ENCODE results near the gene CRB1. TPM values are rescaled to one million over a fixed set of nuclear protein-coding genes. Genes with fewer than 3 reads are reported as not detected.

CRB1 gene
- total RNA-seq, 1 experiment from 2014 or later: not detected

DNA sequence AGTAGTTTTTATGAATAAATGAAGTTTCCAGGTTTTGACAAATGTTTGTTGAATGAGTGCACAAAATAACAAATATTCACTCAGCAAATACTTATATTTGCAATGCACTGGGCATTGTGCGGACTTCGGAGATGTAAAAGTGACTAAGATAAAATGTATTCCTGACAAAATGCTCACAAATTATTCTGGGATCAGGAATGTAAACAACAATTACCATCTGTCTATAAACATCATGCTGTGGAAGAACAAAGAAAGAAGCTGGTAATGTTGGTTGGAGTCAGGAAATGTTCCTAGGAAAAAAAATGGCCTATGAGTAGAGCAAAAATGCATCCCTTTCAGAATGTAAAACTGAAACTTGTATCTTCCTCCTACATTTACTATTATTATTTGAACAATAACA, 68.5 kb downstream of the CRB1 start:
- Histone ChIP-seq H3K79me2 (ENCODE audit: low read length) (no peaks in the 10 kb centered on the region), H3K4me2 (ENCODE audit: low read depth, low read length, poor library complexity, severe bottlenecking) (no peak overlapping the region), H3K27ac (ENCODE audit: low read length) (no peak overlapping the region), H3K9ac (ENCODE audit: low read length) (no peak overlapping the region), H3K4me1 (ENCODE audit: low read length) (no peaks in the 10 kb centered on the region), H2AFZ (ENCODE audit: low read length) (no peak overlapping the region), H3K9me3 (ENCODE audit: low read length) (no peaks in the 10 kb centered on the region), H3K4me3 (ENCODE audit: low read length) (no peak overlapping the region), H3K27me3 (ENCODE audit: low read length) (no peaks in the 10 kb centered on the region), H3K36me3 (ENCODE audit: insufficient read depth, low read length) (no peaks in the 10 kb centered on the region), H3K9me2 (replicated peaks; ENCODE audit: insufficient read depth, low read length) (no peaks in the 10 kb centered on the region), H4K20me1 (ENCODE audit: insufficient read depth, low read depth, low read length) (no peaks in the 10 kb centered on the region)
- DNase-seq: no peak

DNA sequence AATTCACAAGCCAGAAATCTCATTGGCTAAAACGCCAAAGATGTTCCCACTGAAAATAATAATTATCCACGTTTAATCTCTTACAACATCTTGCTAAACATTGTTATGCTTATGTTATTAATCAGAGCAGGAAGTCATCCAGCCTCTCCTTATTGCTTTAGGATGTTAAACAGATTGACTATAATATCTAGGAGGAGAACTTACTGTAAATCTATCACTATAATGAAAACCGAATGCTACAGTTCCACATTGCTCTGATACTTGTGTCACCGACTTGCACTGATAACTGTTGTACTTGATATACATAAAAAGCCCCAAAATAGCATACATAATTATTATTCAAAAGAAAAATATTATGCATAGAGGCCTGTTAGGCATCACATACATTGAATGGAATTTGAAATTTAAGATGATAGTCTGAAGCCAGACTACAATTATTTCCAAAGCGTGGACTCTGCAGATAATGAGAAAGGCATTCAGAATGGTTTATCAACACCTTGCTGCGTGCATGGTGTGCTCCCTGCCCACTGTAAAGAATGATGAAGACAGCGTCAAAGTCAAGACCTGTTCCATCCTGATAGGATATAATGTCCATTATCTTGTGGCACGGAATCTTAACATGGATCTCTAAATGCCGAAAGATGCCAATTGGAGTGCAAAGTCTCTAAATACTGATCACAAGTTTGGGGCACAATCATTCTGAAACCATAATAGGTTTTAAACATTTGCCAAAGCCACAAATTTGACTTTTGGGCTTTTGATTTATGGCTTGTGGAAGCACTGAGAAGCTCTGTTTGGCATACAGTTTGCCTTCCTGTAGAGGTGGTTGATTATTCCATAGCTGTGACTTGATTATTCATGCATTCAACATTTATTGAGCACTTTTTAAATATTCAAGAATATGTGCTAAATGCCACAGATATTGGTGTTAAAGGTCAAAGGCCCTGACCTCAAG, 71.3 kb downstream of the CRB1 start:
- Histone ChIP-seq H3K27me3 (ENCODE audit: low read length) (no peaks in the 10 kb centered on the region), H2AFZ (ENCODE audit: low read length) (no peak overlapping the region), H3K36me3 (ENCODE audit: insufficient read depth, low read length) (no peaks in the 10 kb centered on the region), H3K4me2 (ENCODE audit: low read depth, low read length, poor library complexity, severe bottlenecking) (no peak overlapping the region), H3K4me1 (ENCODE audit: low read length) (no peaks in the 10 kb centered on the region), H3K9me3 (ENCODE audit: low read length) (no peaks in the 10 kb centered on the region), H3K27ac (ENCODE audit: low read length) (no peak overlapping the region), H3K79me2 (ENCODE audit: low read length) (no peaks in the 10 kb centered on the region), H3K9ac (ENCODE audit: low read length) (no peak overlapping the region), H3K4me3 (ENCODE audit: low read length) (no peak overlapping the region), H3K9me2 (replicated peaks; ENCODE audit: insufficient read depth, low read length) (no peaks in the 10 kb centered on the region), H4K20me1 (ENCODE audit: insufficient read depth, low read depth, low read length) (no peaks in the 10 kb centered on the region)
- no peak for DNase-seq

DNA sequence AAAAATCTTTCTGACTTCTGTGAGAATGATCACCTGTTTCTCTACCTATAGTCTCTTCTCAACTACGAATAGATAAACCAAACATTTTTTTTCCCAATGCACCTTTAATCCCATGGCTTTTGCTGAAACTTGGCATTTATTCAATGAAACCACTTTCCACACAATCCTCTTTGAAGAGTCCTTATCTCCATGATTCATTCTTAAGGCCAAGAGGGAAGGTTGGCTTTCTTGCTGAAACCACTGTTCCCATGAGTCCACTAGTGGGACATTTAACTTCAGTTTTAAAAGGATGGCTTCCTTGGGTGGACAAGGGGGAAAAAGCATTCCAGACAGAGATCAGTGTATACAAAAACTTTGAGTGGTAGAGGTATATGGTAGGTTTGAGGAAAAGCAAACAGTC, 73.6 kb downstream of the CRB1 start:
- Histone ChIP-seq H2AFZ (ENCODE audit: low read length) (no peak overlapping the region), H3K27ac (ENCODE audit: low read length) (no peak overlapping the region), H3K79me2 (ENCODE audit: low read length) (no peaks in the 10 kb centered on the region), H3K9ac (ENCODE audit: low read length) (no peak overlapping the region), H3K27me3 (ENCODE audit: low read length) (no peaks in the 10 kb centered on the region), H3K36me3 (ENCODE audit: insufficient read depth, low read length) (no peaks in the 10 kb centered on the region), H3K9me2 (replicated peaks; ENCODE audit: insufficient read depth, low read length) (no peaks in the 10 kb centered on the region), H4K20me1 (ENCODE audit: insufficient read depth, low read depth, low read length) (no peaks in the 10 kb centered on the region), H3K4me1 (ENCODE audit: low read length) (no peaks in the 10 kb centered on the region), H3K4me3 (ENCODE audit: low read length) (no peak overlapping the region), H3K4me2 (ENCODE audit: low read depth, low read length, poor library complexity, severe bottlenecking) (no peak overlapping the region), H3K9me3 (ENCODE audit: low read length) (no peaks in the 10 kb centered on the region)
- no peak for DNase-seq

DNA sequence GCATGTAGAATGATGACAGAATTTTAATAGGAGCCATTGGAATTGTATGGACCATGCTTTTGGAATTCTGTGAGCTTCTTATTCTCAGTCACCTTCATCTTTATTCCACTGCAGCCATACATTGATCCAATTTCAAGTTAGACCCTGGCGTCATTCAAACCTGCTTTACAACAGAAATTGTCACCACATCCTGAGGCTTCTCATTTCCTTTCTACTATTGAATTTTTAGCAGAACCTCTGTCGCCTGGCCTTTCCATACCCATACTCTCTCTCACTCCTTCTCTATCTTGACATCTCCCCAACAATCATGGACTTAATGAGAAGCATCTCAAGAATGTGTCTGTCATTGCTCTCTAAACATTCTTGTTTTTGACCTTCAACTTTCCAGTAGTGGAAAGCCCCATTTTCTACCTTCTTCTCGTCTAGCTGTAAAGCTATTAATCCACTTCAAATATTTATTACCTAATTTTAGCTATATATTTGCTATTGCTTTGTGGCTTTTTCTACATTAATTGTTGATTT, 74.1 kb downstream of the CRB1 start:
- H3K9ac ChIP-seq (ENCODE audit: low read length): no peak overlapping the region
- no peaks in the 10 kb centered on the region for H4K20me1 ChIP-seq (ENCODE audit: insufficient read depth, low read depth, low read length)
- no peaks in the 10 kb centered on the region for H3K36me3 ChIP-seq (ENCODE audit: insufficient read depth, low read length)
- no peaks in the 10 kb centered on the region for H3K79me2 ChIP-seq (ENCODE audit: low read length)
- H3K4me2 ChIP-seq (ENCODE audit: low read depth, low read length, poor library complexity, severe bottlenecking): no peak overlapping the region
- no peaks in the 10 kb centered on the region for H3K27me3 ChIP-seq (ENCODE audit: low read length)
- DNase-seq: no peak
- H3K4me1 ChIP-seq (ENCODE audit: low read length): no peaks in the 10 kb centered on the region
- H3K9me3 ChIP-seq (ENCODE audit: low read length): no peaks in the 10 kb centered on the region
- no peak overlapping the region for H3K4me3 ChIP-seq (ENCODE audit: low read length)
- no peak overlapping the region for H3K27ac ChIP-seq (ENCODE audit: low read length)
- H2AFZ ChIP-seq (ENCODE audit: low read length): no peak overlapping the region
- H3K9me2 ChIP-seq (replicated peaks; ENCODE audit: insufficient read depth, low read length): no peaks in the 10 kb centered on the region

DNA sequence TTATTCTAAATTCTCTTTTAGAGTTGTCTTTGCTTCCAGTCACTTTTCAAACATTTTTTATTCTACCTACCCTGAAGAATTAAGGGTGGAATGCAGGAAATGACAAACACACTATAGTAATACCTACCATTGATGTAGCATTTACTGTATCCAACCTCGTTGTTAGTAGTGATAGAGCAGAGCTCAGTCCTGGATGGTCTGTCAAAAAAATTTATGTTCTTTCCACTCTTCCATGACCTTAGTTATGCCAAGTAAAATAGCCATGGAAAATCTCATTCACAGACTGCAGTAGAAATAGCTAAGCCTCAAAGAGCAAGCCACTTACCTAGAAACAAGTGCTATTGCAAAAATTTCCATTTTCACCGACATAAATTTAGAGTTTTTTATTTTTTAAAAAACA, 74.6 kb downstream of the CRB1 start:
- Histone ChIP-seq H3K79me2 (ENCODE audit: low read length) (no peaks in the 10 kb centered on the region), H3K4me1 (ENCODE audit: low read length) (no peaks in the 10 kb centered on the region), H3K36me3 (ENCODE audit: insufficient read depth, low read length) (no peaks in the 10 kb centered on the region), H3K9me2 (replicated peaks; ENCODE audit: insufficient read depth, low read length) (no peaks in the 10 kb centered on the region), H3K9ac (ENCODE audit: low read length) (no peak overlapping the region), H2AFZ (ENCODE audit: low read length) (no peak overlapping the region), H3K27me3 (ENCODE audit: low read length) (no peaks in the 10 kb centered on the region), H3K27ac (ENCODE audit: low read length) (no peak overlapping the region), H3K9me3 (ENCODE audit: low read length) (no peaks in the 10 kb centered on the region), H3K4me2 (ENCODE audit: low read depth, low read length, poor library complexity, severe bottlenecking) (no peak overlapping the region), H3K4me3 (ENCODE audit: low read length) (no peak overlapping the region), H4K20me1 (ENCODE audit: insufficient read depth, low read depth, low read length) (no peaks in the 10 kb centered on the region)
- DNase-seq: no peak

DNA sequence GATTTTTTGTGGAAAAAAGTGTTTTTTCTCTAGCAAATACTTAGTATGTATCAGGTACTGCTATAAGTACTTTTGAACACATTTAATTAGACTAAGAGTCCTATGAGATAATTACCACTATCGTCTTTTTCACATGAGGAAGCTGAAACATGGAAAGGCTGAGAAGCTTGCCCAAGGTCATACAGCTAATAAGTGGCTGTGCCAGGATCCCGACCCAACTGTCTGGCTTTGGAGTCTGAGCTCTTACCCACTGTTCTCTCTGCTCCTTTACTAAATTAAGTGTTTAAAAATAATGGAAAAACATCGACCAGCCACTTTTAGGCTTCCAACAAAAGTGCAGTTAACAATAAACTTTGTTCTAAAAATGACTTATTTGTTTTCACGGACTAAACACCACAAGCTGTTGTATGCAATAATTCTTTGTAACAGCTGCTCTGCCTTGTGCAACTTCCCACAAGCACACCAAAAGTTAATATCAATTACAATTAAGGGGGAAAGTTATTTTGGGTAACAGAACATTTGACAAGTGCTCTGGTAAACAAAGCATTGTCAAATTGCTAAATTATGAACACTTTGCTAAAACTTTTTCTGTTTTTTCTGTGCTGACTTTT, 75.7 kb downstream of the CRB1 start:
- no peak overlapping the region for H3K4me2 ChIP-seq (ENCODE audit: low read depth, low read length, poor library complexity, severe bottlenecking)
- H3K27me3 ChIP-seq (ENCODE audit: low read length): no peaks in the 10 kb centered on the region
- no peaks in the 10 kb centered on the region for H3K36me3 ChIP-seq (ENCODE audit: insufficient read depth, low read length)
- H3K4me3 ChIP-seq (ENCODE audit: low read length): no peak overlapping the region
- H3K4me1 ChIP-seq (ENCODE audit: low read length): no peaks in the 10 kb centered on the region
- no peak overlapping the region for H2AFZ ChIP-seq (ENCODE audit: low read length)
- no peak for DNase-seq
- H4K20me1 ChIP-seq (ENCODE audit: insufficient read depth, low read depth, low read length): no peaks in the 10 kb centered on the region
- H3K9ac ChIP-seq (ENCODE audit: low read length): no peak overlapping the region
- no peaks in the 10 kb centered on the region for H3K9me3 ChIP-seq (ENCODE audit: low read length)
- H3K27ac ChIP-seq (ENCODE audit: low read length): no peak overlapping the region
- no peaks in the 10 kb centered on the region for H3K79me2 ChIP-seq (ENCODE audit: low read length)
- no peaks in the 10 kb centered on the region for H3K9me2 ChIP-seq (replicated peaks; ENCODE audit: insufficient read depth, low read length)

DNA sequence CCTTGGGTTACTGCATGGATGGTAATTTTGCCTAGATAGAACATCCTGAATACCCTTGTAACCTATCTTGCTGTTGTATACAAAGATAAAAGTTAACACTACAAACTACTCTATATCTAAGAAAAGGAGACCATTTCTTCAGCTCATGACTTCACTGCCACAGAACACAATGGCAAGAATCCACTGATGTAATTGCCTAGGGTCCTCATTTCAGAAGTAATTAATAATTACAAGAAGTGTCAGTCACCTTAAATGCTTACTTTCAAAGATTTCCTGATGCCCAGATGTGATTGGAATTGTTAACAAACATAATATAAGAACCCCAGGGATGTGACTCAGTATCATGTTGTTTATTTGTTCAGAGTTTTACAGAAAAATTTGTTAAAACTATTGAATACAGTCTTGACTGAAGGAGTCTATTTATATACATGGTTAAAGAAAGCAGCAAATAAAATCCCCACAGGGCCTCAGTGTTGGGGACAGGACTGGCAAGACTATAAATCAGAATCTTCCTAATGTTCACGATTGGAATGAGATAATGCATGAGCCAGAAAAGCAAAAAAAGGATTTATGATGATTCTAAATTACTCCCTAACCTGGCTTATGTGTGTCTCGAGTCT, 83.9 kb downstream of the CRB1 start:
- DNase-seq: no peak
- no peaks in the 10 kb centered on the region for H4K20me1 ChIP-seq (ENCODE audit: insufficient read depth, low read depth, low read length)
- no peaks in the 10 kb centered on the region for H3K79me2 ChIP-seq (ENCODE audit: low read length)
- H3K36me3 ChIP-seq (ENCODE audit: insufficient read depth, low read length): no peaks in the 10 kb centered on the region
- no peaks in the 10 kb centered on the region for H3K4me1 ChIP-seq (ENCODE audit: low read length)
- H3K4me2 ChIP-seq (ENCODE audit: low read depth, low read length, poor library complexity, severe bottlenecking): no peak overlapping the region
- H3K9ac ChIP-seq (ENCODE audit: low read length): no peak overlapping the region
- no peak overlapping the region for H3K4me3 ChIP-seq (ENCODE audit: low read length)
- H2AFZ ChIP-seq (ENCODE audit: low read length): no peak overlapping the region
- no peaks in the 10 kb centered on the region for H3K9me3 ChIP-seq (ENCODE audit: low read length)
- no peak overlapping the region for H3K27ac ChIP-seq (ENCODE audit: low read length)
- no peaks in the 10 kb centered on the region for H3K27me3 ChIP-seq (ENCODE audit: low read length)
- H3K9me2 ChIP-seq (replicated peaks; ENCODE audit: insufficient read depth, low read length): no peaks in the 10 kb centered on the region

Data from Karpas-422 (cell line).